Sigmoid colon (tissue), 4 donors: ENCODE data around the gene KRTAP1-5.

Source experiments
- EP300 ChIP-seq, 4 donors: sonication (generic); formaldehyde crosslinking; IDR thresholded peaks; one replicate each; pipeline ENCODE4 v1.6.1; 2017; ENCODE audit warnings: antibody characterized with exemption in 4 of 4
- POLR2A ChIP-seq, 2 donors: fragments of 450-650 bp; IDR thresholded peaks; one replicate each; pipeline ENCODE4 v1.6.1; 2016; ENCODE audit warnings: antibody characterized with exemption in 2 of 2, mild to moderate bottlenecking in 2 of 2, moderate library complexity in 2 of 2
- POLR2AphosphoS5 ChIP-seq, 4 donors: sonication (generic); formaldehyde crosslinking; IDR thresholded peaks; one replicate each; pipeline ENCODE4 v1.6.1; 2017; ENCODE audit warnings: antibody characterized with exemption in 4 of 4
- TF ChIP-seq, protein P1 (sequence below), 4 experiments: fragments of 450-650 bp in 3 of 4; fragments of 200-600 bp in 1 of 4; IDR thresholded peaks; one replicate each; pipeline ENCODE4 v1.5.1; 2016 to 2019; ENCODE audit warnings: antibody characterized with exemption in 4 of 4, mild to moderate bottlenecking in 3 of 4, moderate library complexity in 2 of 4

- TF ChIP-seq POLR2A (IDR thresholded peaks at IDR 0.05), result no peak
- TF ChIP-seq, protein P1, sequence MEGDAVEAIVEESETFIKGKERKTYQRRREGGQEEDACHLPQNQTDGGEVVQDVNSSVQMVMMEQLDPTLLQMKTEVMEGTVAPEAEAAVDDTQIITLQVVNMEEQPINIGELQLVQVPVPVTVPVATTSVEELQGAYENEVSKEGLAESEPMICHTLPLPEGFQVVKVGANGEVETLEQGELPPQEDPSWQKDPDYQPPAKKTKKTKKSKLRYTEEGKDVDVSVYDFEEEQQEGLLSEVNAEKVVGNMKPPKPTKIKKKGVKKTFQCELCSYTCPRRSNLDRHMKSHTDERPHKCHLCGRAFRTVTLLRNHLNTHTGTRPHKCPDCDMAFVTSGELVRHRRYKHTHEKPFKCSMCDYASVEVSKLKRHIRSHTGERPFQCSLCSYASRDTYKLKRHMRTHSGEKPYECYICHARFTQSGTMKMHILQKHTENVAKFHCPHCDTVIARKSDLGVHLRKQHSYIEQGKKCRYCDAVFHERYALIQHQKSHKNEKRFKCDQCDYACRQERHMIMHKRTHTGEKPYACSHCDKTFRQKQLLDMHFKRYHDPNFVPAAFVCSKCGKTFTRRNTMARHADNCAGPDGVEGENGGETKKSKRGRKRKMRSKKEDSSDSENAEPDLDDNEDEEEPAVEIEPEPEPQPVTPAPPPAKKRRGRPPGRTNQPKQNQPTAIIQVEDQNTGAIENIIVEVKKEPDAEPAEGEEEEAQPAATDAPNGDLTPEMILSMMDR (IDR thresholded peaks at IDR 0.05), result no peak
- no peak for TF ChIP-seq POLR2AphosphoS5 (IDR thresholded peaks at IDR 0.05)
- TF ChIP-seq EP300 (IDR thresholded peaks at IDR 0.05), result no peak
Measured at GRCh38 chr17:40993839-40994238, 33.2 kb downstream of the KRTAP1-5 start, which contains the start of gene KRTAP3-3.
